ENCODE measurements around the gene GAREM2. TPM values are rescaled to one million over a fixed set of nuclear protein-coding genes. Genes with fewer than 3 reads are reported as not detected.

Gene GAREM2
- total RNA-seq, 1 donor from 2014 or later: 4.2 TPM

GRCh38 chr2:26191316-26192159 lies 18.6 kb downstream of the GAREM2 start:
- Histone ChIP-seq H3K27ac (ENCODE audit: low read depth, low read length) (no peak overlapping the region), H3K9ac (ENCODE audit: low read length) (no peak overlapping the region), H3K9me3 (ENCODE audit: insufficient read depth, low read depth, low read length) (no peaks in the 10 kb centered on the region), H3K4me3 (ENCODE audit: insufficient read depth, low read depth, low read length) (no peak overlapping the region), H3K4me1 (ENCODE audit: insufficient read depth, low read length) (no peaks in the 10 kb centered on the region), H2AFZ (ENCODE audit: low read depth, low read length) (no peak overlapping the region), H3K36me3 (ENCODE audit: insufficient read depth, low read length) (peaks cover 36% of the 10 kb centered on the region), H3K27me3 (ENCODE audit: insufficient read depth, low read length) (no peaks in the 10 kb centered on the region), H3K79me2 (ENCODE audit: insufficient read depth, low read length) (no peaks in the 10 kb centered on the region), H3K4me2 (ENCODE audit: low read length) (no peak overlapping the region), H4K20me1 (ENCODE audit: insufficient read depth, low read length) (no peaks in the 10 kb centered on the region)
- Mint-ChIP-seq H3K27ac (ENCODE audit: unreplicated experiment) (no peak overlapping the region), H3K36me3 (ENCODE audit: low read depth, unreplicated experiment) (peaks cover 23% of the 10 kb centered on the region), H3K9me3 (ENCODE audit: unreplicated experiment) (no peaks in the 10 kb centered on the region), H3K4me3 (ENCODE audit: unreplicated experiment) (no peak overlapping the region), H3K4me1 (ENCODE audit: low read depth, unreplicated experiment) (no peaks in the 10 kb centered on the region), H3K27me3 (ENCODE audit: low read depth, unreplicated experiment) (no peaks in the 10 kb centered on the region)
- TF ChIP-seq, protein P1, sequence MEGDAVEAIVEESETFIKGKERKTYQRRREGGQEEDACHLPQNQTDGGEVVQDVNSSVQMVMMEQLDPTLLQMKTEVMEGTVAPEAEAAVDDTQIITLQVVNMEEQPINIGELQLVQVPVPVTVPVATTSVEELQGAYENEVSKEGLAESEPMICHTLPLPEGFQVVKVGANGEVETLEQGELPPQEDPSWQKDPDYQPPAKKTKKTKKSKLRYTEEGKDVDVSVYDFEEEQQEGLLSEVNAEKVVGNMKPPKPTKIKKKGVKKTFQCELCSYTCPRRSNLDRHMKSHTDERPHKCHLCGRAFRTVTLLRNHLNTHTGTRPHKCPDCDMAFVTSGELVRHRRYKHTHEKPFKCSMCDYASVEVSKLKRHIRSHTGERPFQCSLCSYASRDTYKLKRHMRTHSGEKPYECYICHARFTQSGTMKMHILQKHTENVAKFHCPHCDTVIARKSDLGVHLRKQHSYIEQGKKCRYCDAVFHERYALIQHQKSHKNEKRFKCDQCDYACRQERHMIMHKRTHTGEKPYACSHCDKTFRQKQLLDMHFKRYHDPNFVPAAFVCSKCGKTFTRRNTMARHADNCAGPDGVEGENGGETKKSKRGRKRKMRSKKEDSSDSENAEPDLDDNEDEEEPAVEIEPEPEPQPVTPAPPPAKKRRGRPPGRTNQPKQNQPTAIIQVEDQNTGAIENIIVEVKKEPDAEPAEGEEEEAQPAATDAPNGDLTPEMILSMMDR (IDR thresholded peaks at IDR 0.05; ENCODE audit: insufficient read depth, low read depth, low read length): no peak
- no peak for TF ChIP-seq EZH2 (IDR thresholded peaks at IDR 0.05; ENCODE audit: insufficient read depth, low read length)
- FAIRE-seq (no peak), DNase-seq (ENCODE audit: low read depth) (no peak)

- Mint-ChIP-seq H3K27ac (ENCODE audit: unreplicated experiment) (no peak overlapping the region), H3K9me3 (ENCODE audit: unreplicated experiment) (no peaks in the 10 kb centered on the region), H3K4me3 (ENCODE audit: unreplicated experiment) (no peak overlapping the region), H3K27me3 (ENCODE audit: low read depth, unreplicated experiment) (no peaks in the 10 kb centered on the region), H3K36me3 (ENCODE audit: low read depth, unreplicated experiment) (peaks cover 24% of the 10 kb centered on the region), H3K4me1 (ENCODE audit: low read depth, unreplicated experiment) (no peaks in the 10 kb centered on the region)
- H3K4me2 ChIP-seq (ENCODE audit: low read length): no peak overlapping the region
- no peak overlapping the region for H3K9ac ChIP-seq (ENCODE audit: low read length)
- FAIRE-seq (no peak), DNase-seq (ENCODE audit: low read depth) (no peak)
- no peak for TF ChIP-seq EZH2 (IDR thresholded peaks at IDR 0.05; ENCODE audit: insufficient read depth, low read length)
- TF ChIP-seq, protein P1 (IDR thresholded peaks at IDR 0.05; ENCODE audit: insufficient read depth, low read depth, low read length): no peak
- no peaks in the 10 kb centered on the region for H3K4me1 ChIP-seq (ENCODE audit: insufficient read depth, low read length)
- no peaks in the 10 kb centered on the region for H3K27me3 ChIP-seq (ENCODE audit: insufficient read depth, low read length)
- H3K79me2 ChIP-seq (ENCODE audit: insufficient read depth, low read length): no peaks in the 10 kb centered on the region
- peaks cover 52% of the 10 kb centered on the region for H3K36me3 ChIP-seq (ENCODE audit: insufficient read depth, low read length)
- H2AFZ ChIP-seq (ENCODE audit: low read depth, low read length): no peak overlapping the region
- no peaks in the 10 kb centered on the region for H4K20me1 ChIP-seq (ENCODE audit: insufficient read depth, low read length)
- H3K27ac ChIP-seq (ENCODE audit: low read depth, low read length): no peak overlapping the region
- H3K4me3 ChIP-seq (ENCODE audit: insufficient read depth, low read depth, low read length): no peak overlapping the region
- no peaks in the 10 kb centered on the region for H3K9me3 ChIP-seq (ENCODE audit: insufficient read depth, low read depth, low read length)
Measured at GRCh38 chr2:26193578-26194231, 20.8 kb downstream of the GAREM2 start.
